Esophagus muscularis mucosa (tissue), 4 donors: ENCODE measurements around the gene ATP2B2.
"Not testable (repeated sequence)": the region's sequence is repeated elsewhere in the genome, so short reads cannot be mapped to it uniquely, and the experiment has no call there.

Experiments
- EP300 ChIP-seq: sonication (generic); formaldehyde crosslinking; IDR thresholded peaks from one replicate; pipeline ENCODE4 v1.6.1; 2017; ENCODE audit warnings: antibody characterized with exemption
- POLR2A ChIP-seq: fragments of 450-650 bp; IDR thresholded peaks from one replicate; pipeline ENCODE4 v1.6.1; 2017; ENCODE audit warnings: antibody characterized with exemption, moderate library complexity, mild to moderate bottlenecking, low read depth
- POLR2AphosphoS5 ChIP-seq, 2 donors: sonication (generic); formaldehyde crosslinking; IDR thresholded peaks; one replicate each; pipeline ENCODE4 v1.6.1; 2017; ENCODE audit warnings: antibody characterized with exemption in 2 of 2
- TF ChIP-seq, protein P1 (sequence below), 3 experiments: fragments of 200-600 bp in 2 of 3; fragments of 450-650 bp in 1 of 3; sonication (generic) in 2 of 3; IDR thresholded peaks; one replicate each; pipeline ENCODE4 v1.5.1; 2017 to 2019; ENCODE audit warnings: antibody characterized with exemption in 3 of 3, mild to moderate bottlenecking in 2 of 3, moderate library complexity in 1 of 3

DNA sequence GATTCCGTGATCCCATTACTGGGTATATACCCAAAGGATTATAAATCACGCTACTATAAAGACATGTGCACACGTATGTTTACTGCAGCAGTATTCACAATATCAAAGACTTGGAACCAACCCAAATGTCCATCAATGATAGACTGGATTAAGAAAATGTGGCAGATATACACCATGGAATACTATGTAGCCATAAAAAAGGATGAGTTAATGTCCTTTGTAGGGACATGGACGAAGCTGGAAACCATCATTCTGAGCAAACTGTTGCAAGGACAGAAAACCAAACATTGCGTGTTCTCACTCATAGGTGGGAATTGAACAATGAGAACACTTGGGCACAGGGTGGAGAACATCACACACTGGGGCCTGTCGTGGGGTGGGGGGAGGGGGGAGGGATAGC lies 35.0 kb upstream of the ATP2B2 start:
- TF ChIP-seq, protein P1, sequence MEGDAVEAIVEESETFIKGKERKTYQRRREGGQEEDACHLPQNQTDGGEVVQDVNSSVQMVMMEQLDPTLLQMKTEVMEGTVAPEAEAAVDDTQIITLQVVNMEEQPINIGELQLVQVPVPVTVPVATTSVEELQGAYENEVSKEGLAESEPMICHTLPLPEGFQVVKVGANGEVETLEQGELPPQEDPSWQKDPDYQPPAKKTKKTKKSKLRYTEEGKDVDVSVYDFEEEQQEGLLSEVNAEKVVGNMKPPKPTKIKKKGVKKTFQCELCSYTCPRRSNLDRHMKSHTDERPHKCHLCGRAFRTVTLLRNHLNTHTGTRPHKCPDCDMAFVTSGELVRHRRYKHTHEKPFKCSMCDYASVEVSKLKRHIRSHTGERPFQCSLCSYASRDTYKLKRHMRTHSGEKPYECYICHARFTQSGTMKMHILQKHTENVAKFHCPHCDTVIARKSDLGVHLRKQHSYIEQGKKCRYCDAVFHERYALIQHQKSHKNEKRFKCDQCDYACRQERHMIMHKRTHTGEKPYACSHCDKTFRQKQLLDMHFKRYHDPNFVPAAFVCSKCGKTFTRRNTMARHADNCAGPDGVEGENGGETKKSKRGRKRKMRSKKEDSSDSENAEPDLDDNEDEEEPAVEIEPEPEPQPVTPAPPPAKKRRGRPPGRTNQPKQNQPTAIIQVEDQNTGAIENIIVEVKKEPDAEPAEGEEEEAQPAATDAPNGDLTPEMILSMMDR (IDR thresholded peaks at IDR 0.05) = not testable (repeated sequence)
- TF ChIP-seq POLR2A; POLR2AphosphoS5 (IDR thresholded peaks at IDR 0.05); EP300: not testable (repeated sequence)
